HG02884 (cell line): ENCODE measurements around the gene PALS2.
A peak's percentile ranks its signal among the peaks of the same experiment; 100 is the strongest.

Experiments used
- ATAC-seq: cut with Tn5 transposase; IDR thresholded peaks from one replicate; pipeline ENCODE4 v1.9.1; 2021; ENCODE audit warnings: mild to moderate bottlenecking, moderate library complexity; ENCODE audit not compliant: unreplicated experiment

Gene PALS2, protein sequence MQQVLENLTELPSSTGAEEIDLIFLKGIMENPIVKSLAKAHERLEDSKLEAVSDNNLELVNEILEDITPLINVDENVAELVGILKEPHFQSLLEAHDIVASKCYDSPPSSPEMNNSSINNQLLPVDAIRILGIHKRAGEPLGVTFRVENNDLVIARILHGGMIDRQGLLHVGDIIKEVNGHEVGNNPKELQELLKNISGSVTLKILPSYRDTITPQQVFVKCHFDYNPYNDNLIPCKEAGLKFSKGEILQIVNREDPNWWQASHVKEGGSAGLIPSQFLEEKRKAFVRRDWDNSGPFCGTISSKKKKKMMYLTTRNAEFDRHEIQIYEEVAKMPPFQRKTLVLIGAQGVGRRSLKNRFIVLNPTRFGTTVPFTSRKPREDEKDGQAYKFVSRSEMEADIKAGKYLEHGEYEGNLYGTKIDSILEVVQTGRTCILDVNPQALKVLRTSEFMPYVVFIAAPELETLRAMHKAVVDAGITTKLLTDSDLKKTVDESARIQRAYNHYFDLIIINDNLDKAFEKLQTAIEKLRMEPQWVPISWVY

GRCh38 chr7:24572997-24573553, at the start of gene PALS2:
Gene PALS2 (plus strand): TSS chr7:24573452. CDS start chr7:24623668, 50,216 bp downstream.
- ATAC-seq = peak; percentile 39

- ATAC-seq = no peak
Measured at GRCh38 chr7:24531255-24531654, 42.0 kb upstream of the PALS2 start.

- ATAC-seq = no peak
Measured at GRCh38 chr7:24536682-24537081, 36.6 kb upstream of the PALS2 start.

DNA sequence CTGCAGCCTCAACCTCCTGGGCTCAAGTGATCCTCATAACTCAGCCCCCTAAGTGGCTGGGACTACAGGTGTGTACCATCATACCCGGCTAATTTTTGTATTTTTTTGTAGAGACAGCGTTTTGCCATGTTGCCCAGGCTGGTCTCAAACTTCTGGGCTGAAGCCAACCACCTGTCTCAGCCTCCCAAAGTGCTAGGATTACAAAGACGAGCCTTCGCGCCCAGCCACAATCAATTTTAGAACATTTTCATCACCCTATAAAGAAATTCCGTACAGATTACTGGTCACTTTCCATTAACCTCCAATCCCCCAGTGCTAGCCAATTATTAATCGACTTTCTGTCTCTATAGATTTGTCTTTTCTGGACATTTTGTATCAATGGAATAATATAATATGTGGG, 32.3 kb upstream of the PALS2 start:
- no peak for ATAC-seq

GRCh38 chr7:24545215-24545614, 28.0 kb upstream of the PALS2 start:
- ATAC-seq = no peak

- no peak for ATAC-seq
Measured at GRCh38 chr7:24548390-24548789, 24.9 kb upstream of the PALS2 start.

- ATAC-seq = no peak
Measured at GRCh38 chr7:24549991-24550390, 23.3 kb upstream of the PALS2 start.

GRCh38 chr7:24555184-24555583, 18.1 kb upstream of the PALS2 start:
- ATAC-seq = no peak

- no peak for ATAC-seq
Measured at GRCh38 chr7:24555719-24556118, 17.5 kb upstream of the PALS2 start.

- no peak for ATAC-seq
Measured at GRCh38 chr7:24560772-24561171, 12.5 kb upstream of the PALS2 start.

DNA sequence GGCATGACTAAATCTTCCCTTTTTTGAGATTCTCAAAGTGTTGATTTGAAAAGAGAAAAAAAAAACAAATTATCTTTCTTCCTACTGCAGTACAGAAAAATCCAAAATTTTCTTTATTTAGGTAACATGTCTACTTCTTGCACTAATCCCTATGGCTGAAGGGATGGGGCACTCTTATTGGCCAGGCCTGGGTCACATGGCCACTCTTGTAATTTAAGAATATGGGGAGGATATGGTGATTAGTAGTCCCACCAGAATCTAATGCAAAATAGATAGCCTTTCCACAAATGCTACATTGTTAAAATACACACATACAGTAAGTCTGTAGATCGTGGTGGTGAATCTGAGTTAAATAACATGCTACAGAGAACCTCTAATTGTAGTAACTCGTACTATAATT, 7.0 kb upstream of the PALS2 start:
- ATAC-seq = no peak

GRCh38 chr7:24570983-24571382, 2.3 kb upstream of the PALS2 start:
- no peak for ATAC-seq

DNA sequence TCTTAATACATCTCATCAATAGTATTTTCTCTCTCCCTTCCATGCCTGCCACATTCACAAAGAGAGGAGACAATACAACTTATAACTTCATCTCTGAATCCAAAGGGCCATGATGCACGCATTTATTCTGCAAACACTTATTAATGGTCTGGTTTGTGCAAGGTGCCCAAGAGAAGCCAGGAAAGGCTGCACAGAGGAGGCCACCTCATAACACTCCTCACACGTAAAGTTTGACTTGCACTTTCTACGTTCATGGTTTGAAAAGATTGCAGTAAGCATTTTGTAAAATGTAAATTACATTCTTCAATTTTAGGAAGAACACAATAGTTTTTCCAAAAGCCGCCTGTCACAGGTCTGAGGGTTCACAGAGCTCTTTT, 1.2 kb upstream of the PALS2 start:
- ATAC-seq = no peak

DNA sequence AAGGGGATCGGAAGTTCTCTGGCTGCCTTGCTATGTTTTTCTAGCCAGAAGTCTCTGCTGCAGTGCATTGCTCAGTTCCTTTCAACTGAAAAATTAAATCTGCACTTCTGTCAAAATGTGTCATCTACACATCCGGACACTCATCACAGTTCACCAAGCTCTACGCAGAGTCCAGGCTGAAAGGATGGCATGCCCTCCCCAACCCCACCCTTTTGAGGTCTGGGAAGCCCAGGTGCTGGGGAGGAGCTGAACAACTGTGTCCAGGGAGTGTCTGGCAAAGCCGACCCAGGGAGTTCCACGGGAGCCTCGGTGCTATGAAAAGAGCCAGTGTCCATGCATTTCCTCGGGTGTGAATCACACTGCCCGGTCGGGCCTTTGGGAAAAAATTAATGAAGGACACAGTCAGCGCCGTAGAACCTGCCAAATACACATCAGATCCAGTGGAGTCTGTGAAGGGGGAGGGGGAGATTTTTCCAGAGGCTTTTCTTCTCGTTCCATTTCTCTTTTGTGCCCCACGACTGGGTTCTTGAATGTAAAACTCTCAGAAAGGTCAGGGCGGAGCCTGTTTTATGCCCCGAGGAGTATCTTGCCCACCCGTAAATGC, 757 bp upstream of the PALS2 start:
- no peak for ATAC-seq

DNA sequence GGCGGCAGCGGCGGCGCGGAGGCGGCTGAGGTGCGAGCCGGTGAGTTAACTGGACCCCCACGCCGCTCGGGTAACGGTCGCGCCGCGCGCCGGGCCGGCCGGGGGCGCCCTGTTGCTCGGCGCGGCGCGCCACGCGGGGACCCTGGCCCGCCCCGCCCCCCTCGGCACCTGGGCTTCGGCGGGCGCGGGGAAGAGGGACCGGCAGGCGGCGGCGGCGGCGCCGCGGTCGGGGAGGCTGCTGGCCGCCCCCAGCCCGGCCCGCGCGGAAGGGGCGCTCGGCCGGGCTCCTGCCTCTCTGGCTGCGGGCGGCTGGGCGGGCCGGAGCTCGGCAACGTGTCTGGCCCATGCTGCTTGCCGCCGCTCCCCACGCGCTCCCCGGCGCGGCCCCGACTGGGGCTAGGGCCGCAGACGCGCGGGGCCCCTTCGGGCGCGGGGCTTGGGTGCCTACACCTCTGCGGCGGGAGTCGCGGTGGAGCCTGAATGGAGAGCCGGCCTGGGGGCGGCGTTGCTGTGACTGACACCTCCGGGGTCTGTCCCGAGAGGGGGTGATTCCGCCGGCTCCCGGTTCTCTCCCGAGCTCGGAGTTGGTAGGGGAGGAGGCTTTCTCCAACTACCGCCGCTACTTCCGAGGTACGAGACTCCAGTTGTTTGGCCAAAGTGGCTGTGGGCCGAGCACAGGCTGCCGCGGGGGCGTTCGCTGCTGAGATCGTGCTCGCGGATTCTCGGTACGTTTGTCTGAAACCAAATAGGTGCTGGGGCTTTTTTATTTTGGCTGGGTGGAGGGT, 494 bp downstream of the PALS2 start:
- peak; percentile 26 for ATAC-seq

- ATAC-seq = no peak
Measured at GRCh38 chr7:24574386-24574785, 1.1 kb downstream of the PALS2 start.

DNA sequence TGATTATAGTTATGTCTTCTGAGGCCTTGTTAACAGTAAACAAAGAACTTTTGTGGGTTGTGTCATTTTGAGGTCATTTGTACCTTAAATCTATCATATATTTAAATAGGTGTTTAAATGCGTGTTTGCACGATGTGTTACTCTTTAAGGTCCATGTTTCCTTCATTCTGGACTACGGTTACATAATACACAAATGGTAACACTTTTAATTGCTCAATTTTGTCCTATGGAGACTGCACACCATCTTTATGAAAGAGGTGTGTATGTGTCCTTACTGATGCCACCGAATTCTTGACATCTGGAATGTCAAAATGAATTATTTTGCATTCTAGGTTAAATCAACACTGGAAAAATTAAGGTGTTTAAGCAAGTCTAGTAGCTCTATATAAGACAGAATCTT, 1.7 kb downstream of the PALS2 start:
- no peak for ATAC-seq

- no peak for ATAC-seq
Measured at GRCh38 chr7:24576171-24577025, 3.1 kb downstream of the PALS2 start.

DNA sequence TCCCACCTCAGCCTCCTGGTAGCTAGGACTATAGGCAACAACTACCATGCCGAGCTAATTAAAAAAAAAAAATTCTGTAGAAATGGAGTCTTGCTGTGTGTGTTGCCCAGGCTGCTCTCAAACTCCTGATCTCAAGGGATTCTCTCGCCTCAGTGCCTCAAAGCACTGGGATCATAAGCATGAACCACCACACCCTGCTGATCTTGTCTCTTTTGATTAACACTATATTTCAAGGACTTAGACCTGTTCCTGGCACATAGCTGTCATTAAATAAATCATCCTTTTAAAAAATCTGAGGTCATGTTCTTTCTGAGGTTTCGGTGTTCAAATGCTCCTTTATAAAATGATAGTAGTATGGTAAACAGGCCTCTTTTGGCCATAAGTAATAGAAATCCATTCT, 4.8 kb downstream of the PALS2 start:
- no peak for ATAC-seq

GRCh38 chr7:24580283-24580946, 7.2 kb downstream of the PALS2 start:
- ATAC-seq = no peak
